Activated T-helper 1 cell treated with Interleukin-2 at 50 U/mL for 16 hours (primary cell): ENCODE measurements around the gene CDK9.
"Not testable (repeated sequence)": the region's sequence is repeated elsewhere in the genome, so short reads cannot be mapped to it uniquely, and the experiment has no call there.

Experiments
- DNase-seq: peaks from one replicate; pipeline ENCODE4 v3.0.0-alpha.2; 2020; ENCODE audit warnings: low read depth

CDK9 gene

GRCh38 chr9:127825319-127826051 is 39.7 kb downstream of the CDK9 start:
- DNase-seq = no peak

- no peak for DNase-seq
These were observed 40.5 kb downstream of the CDK9 start for GRCh38 chr9:127826253-127826913.

GRCh38 chr9:127828262-127829031 is 42.6 kb downstream of the CDK9 start:
- DNase-seq = no peak

GRCh38 chr9:127829205-127829906 is 43.5 kb downstream of the CDK9 start:
- no peak for DNase-seq

- DNase-seq = no peak
These were observed 46.4 kb downstream of the CDK9 start for GRCh38 chr9:127832248-127832647.

- no peak for DNase-seq
These were observed 47.7 kb downstream of the CDK9 start for GRCh38 chr9:127833555-127833954.

- no peak for DNase-seq
These were observed 50.2 kb downstream of the CDK9 start for GRCh38 chr9:127835991-127836516.

GRCh38 chr9:127836561-127836960 is 50.7 kb downstream of the CDK9 start:
- not testable (repeated sequence) for DNase-seq

GRCh38 chr9:127837346-127837745 is 51.5 kb downstream of the CDK9 start:
- no peak for DNase-seq

GRCh38 chr9:127838375-127839078 is 52.7 kb downstream of the CDK9 start:
- DNase-seq = no peak
